HAP-1 (cell line): ENCODE results near the gene DTNBP1.
A peak's percentile ranks its signal among the peaks of the same experiment; 100 is the strongest.
"Not testable (repeated sequence)": the region's sequence is repeated elsewhere in the genome, so short reads cannot be mapped to it uniquely, and the experiment has no call there.

ENCODE experiments used
- DNase-seq, 2 experiments: peaks; one replicate each; pipeline ENCODE4 v3.0.0-alpha.2; 2016 to 2020; ENCODE audit warnings: low spot score in 2 of 2
- H3K27me3 ChIP-seq: fragments of 250-450 bp; sonication (Bioruptor Pico); 2 replicates; pipeline ENCODE4 v1.5.1; 2020; ENCODE audit warnings: low read depth, mild to moderate bottlenecking, moderate library complexity
- H3K36me3 ChIP-seq: fragments of 250-450 bp; sonication (Bioruptor Pico); replicated peaks from 2 replicates; pipeline ENCODE4 v1.5.1; 2020; ENCODE audit warnings: mild to moderate bottlenecking
- H3K4me1 ChIP-seq: fragments of 250-450 bp; sonication (Bioruptor Pico); 2 replicates; pipeline ENCODE4 v1.5.1; 2020; ENCODE audit warnings: mild to moderate bottlenecking
- H3K4me3 ChIP-seq: fragments of 250-450 bp; sonication (Bioruptor Pico); 2 replicates; pipeline ENCODE4 v1.5.1; 2020; ENCODE audit warnings: mild to moderate bottlenecking, moderate library complexity
- H3K9me3 ChIP-seq: fragments of 250-450 bp; sonication (Bioruptor Pico); 2 replicates; pipeline ENCODE4 v1.5.1; 2020; ENCODE audit warnings: mild to moderate bottlenecking, moderate library complexity
- in situ Hi-C: fragments of 300-500 bp; cut with MboI; formaldehyde crosslinking; loops from 3 replicates; pipeline ENCODE4 v1.14.3; 2020; ENCODE audit warnings: low sequenced_read_pairs, inconsistent platforms, mixed read lengths

The DTNBP1 gene

GRCh38 chr6:15658181-15658744 is 4.6 kb downstream of the DTNBP1 start:
- peak; percentile 9 to 25 for DNase-seq
- no peak overlapping the region for H3K4me3 ChIP-seq

GRCh38 chr6:15657290-15657689 is 5.5 kb downstream of the DTNBP1 start:
- DNase-seq, result no peak
- no peaks in the 10 kb centered on the region for H3K27me3 ChIP-seq
- no peaks in the 10 kb centered on the region for H3K9me3 ChIP-seq
- no peak overlapping the region for H3K4me3 ChIP-seq
- H3K4me1 ChIP-seq, result peaks cover 17% of the 10 kb centered on the region
- H3K36me3 ChIP-seq, result peaks cover 4% of the 10 kb centered on the region; the same call in 1 of the 2 replicates
- in situ Hi-C loops, result no loop called here

More at GRCh38 chr6:15658181-15658744, 4.6 kb downstream of the DTNBP1 start:
- in situ Hi-C loops, result no loop called here
- Histone ChIP-seq H3K36me3 (peaks cover 4% of the 10 kb centered on the region; the same call in 1 of the 2 replicates), H3K4me1 (peaks cover 20% of the 10 kb centered on the region), H3K27me3 (no peaks in the 10 kb centered on the region; the same call in 1 of the 2 replicates), H3K9me3 (no peaks in the 10 kb centered on the region)

- Histone ChIP-seq H3K4me1 (peaks cover 13% of the 10 kb centered on the region), H3K27me3 (no peaks in the 10 kb centered on the region), H3K36me3 (peaks cover 4% of the 10 kb centered on the region; the same call in 1 of the 2 replicates), H3K9me3 (no peaks in the 10 kb centered on the region), H3K4me3 (no peak overlapping the region)
- in situ Hi-C loops, result no loop called here
- DNase-seq, result no peak
Measured at GRCh38 chr6:15656145-15656544, 6.7 kb downstream of the DTNBP1 start.

- Histone ChIP-seq H3K4me3 (no peak overlapping the region), H3K36me3 (peaks cover under 1% of the 10 kb centered on the region; the same call in 1 of the 2 replicates), H3K4me1 (peaks cover 13% of the 10 kb centered on the region), H3K9me3 (no peaks in the 10 kb centered on the region), H3K27me3 (no peaks in the 10 kb centered on the region)
- DNase-seq, result no peak
- in situ Hi-C loops, result no loop called here
Measured at GRCh38 chr6:15654250-15654649, 8.6 kb downstream of the DTNBP1 start.

GRCh38 chr6:15653581-15653980 is 9.2 kb downstream of the DTNBP1 start:
- peaks cover 6% of the 10 kb centered on the region for H3K4me1 ChIP-seq
- H3K4me3 ChIP-seq, result no peak overlapping the region
- in situ Hi-C loops, result no loop called here
- no peaks in the 10 kb centered on the region for H3K9me3 ChIP-seq
- no peaks in the 10 kb centered on the region for H3K27me3 ChIP-seq
- no peak for DNase-seq
- peaks cover 4% of the 10 kb centered on the region; the same call in 1 of the 2 replicates for H3K36me3 ChIP-seq

GRCh38 chr6:15650004-15650559 is 12.7 kb downstream of the DTNBP1 start:
- H3K9me3 ChIP-seq, H3K27me3 ChIP-seq, H3K4me1 ChIP-seq, H3K4me3 ChIP-seq, H3K36me3 ChIP-seq, in situ Hi-C loops, DNase-seq: not testable (repeated sequence)

- peaks cover 4% of the 10 kb centered on the region; the same call in 1 of the 2 replicates for H3K36me3 ChIP-seq
- no peak overlapping the region for H3K4me3 ChIP-seq
- H3K27me3 ChIP-seq, result no peaks in the 10 kb centered on the region
- H3K4me1 ChIP-seq, result no peaks in the 10 kb centered on the region
- no peak for DNase-seq
- in situ Hi-C loops, result no loop called here
- peaks cover 2% of the 10 kb centered on the region; the same call in 1 of the 2 replicates for H3K9me3 ChIP-seq
Measured at GRCh38 chr6:15644904-15645303, 17.9 kb downstream of the DTNBP1 start.

- no peak for DNase-seq
- no peaks in the 10 kb centered on the region for H3K4me1 ChIP-seq
- H3K9me3 ChIP-seq, result peaks cover 2% of the 10 kb centered on the region; the same call in 1 of the 2 replicates
- no peaks in the 10 kb centered on the region for H3K27me3 ChIP-seq
- no peak overlapping the region for H3K4me3 ChIP-seq
- H3K36me3 ChIP-seq, result no peaks in the 10 kb centered on the region; the same call in 1 of the 2 replicates
- in situ Hi-C loops, result no loop called here
Measured at GRCh38 chr6:15643542-15643941, 19.3 kb downstream of the DTNBP1 start.

GRCh38 chr6:15642276-15642675 is 20.6 kb downstream of the DTNBP1 start:
- no peaks in the 10 kb centered on the region for H3K27me3 ChIP-seq
- H3K4me1 ChIP-seq, result no peaks in the 10 kb centered on the region
- H3K9me3 ChIP-seq, result peaks cover 2% of the 10 kb centered on the region; the same call in 1 of the 2 replicates
- in situ Hi-C loops, result no loop called here
- DNase-seq, result peak in 1 of 2 experiments; percentile 21
- H3K4me3 ChIP-seq, result no peak overlapping the region
- no peaks in the 10 kb centered on the region; the same call in 1 of the 2 replicates for H3K36me3 ChIP-seq

GRCh38 chr6:15638373-15638772 is 24.5 kb downstream of the DTNBP1 start:
- Histone ChIP-seq H3K4me3 (no peak overlapping the region), H3K36me3 (no peaks in the 10 kb centered on the region), H3K27me3 (no peaks in the 10 kb centered on the region), H3K9me3 (no peaks in the 10 kb centered on the region), H3K4me1 (no peaks in the 10 kb centered on the region)
- in situ Hi-C loops, result no loop called here
- DNase-seq, result no peak

GRCh38 chr6:15631432-15631831 is 31.4 kb downstream of the DTNBP1 start:
- in situ Hi-C loops, result no loop called here
- no peak for DNase-seq
- no peak overlapping the region for H3K4me3 ChIP-seq

GRCh38 chr6:15630202-15630601 is 32.6 kb downstream of the DTNBP1 start:
- Histone ChIP-seq H3K27me3 (no peaks in the 10 kb centered on the region), H3K4me3 (no peak overlapping the region), H3K4me1 (no peaks in the 10 kb centered on the region), H3K36me3 (peaks cover 3% of the 10 kb centered on the region; the same call in 1 of the 2 replicates), H3K9me3 (no peaks in the 10 kb centered on the region)
- in situ Hi-C loops, result no loop called here
- no peak for DNase-seq

More at GRCh38 chr6:15631432-15631831, 31.4 kb downstream of the DTNBP1 start:
- Histone ChIP-seq H3K9me3 (no peaks in the 10 kb centered on the region), H3K36me3 (peaks cover 3% of the 10 kb centered on the region; the same call in 1 of the 2 replicates), H3K27me3 (no peaks in the 10 kb centered on the region), H3K4me1 (no peaks in the 10 kb centered on the region)

- Histone ChIP-seq H3K27me3 (no peaks in the 10 kb centered on the region), H3K9me3 (no peaks in the 10 kb centered on the region), H3K4me1 (no peaks in the 10 kb centered on the region), H3K36me3 (peaks cover 3% of the 10 kb centered on the region; the same call in 1 of the 2 replicates), H3K4me3 (no peak overlapping the region)
- in situ Hi-C loops, result no loop called here
- no peak for DNase-seq
Measured at GRCh38 chr6:15629487-15629886, 33.3 kb downstream of the DTNBP1 start.

- Histone ChIP-seq H3K4me1 (no peaks in the 10 kb centered on the region), H3K4me3 (no peak overlapping the region), H3K27me3 (no peaks in the 10 kb centered on the region), H3K36me3 (peaks cover 3% of the 10 kb centered on the region; the same call in 1 of the 2 replicates), H3K9me3 (no peaks in the 10 kb centered on the region)
- in situ Hi-C loops, result no loop called here
- DNase-seq, result no peak
Measured at GRCh38 chr6:15628499-15629131, 34.2 kb downstream of the DTNBP1 start.
